ENCODE results near the gene MS4A12.
"Not testable (repeated sequence)": the region's sequence is repeated elsewhere in the genome, so short reads cannot be mapped to it uniquely, and the experiment has no call there.

The MS4A12 gene

GRCh38 chr11:60513496-60514460, 21.2 kb downstream of the MS4A12 start:
- DNase-seq, result no peak

GRCh38 chr11:60515144-60515855, 22.7 kb downstream of the MS4A12 start, which contains the start of gene MS4A13:
Gene MS4A13 (plus strand): TSS chr11:60515392. CDS start chr11:60518084, 2,692 bp downstream.
- no peak for DNase-seq

GRCh38 chr11:60528465-60528864, 35.9 kb downstream of the MS4A12 start:
- no peak for DNase-seq

- DNase-seq, result no peak
Observed at GRCh38 chr11:60528934-60529333, 36.4 kb downstream of the MS4A12 start.

GRCh38 chr11:60530454-60531100, 38.0 kb downstream of the MS4A12 start:
- DNase-seq, result no peak

GRCh38 chr11:60532383-60532782, 39.8 kb downstream of the MS4A12 start:
- DNase-seq, result not testable (repeated sequence)

- DNase-seq, result not testable (repeated sequence)
Observed at GRCh38 chr11:60538627-60539026, 46.0 kb downstream of the MS4A12 start.

- no peak for DNase-seq
Observed at GRCh38 chr11:60544077-60544476, 51.5 kb downstream of the MS4A12 start.
